ENCODE measurements around the gene ANKRD61. TPM values are rescaled to one million over a fixed set of nuclear protein-coding genes. Genes with fewer than 3 reads are reported as not detected.

The ANKRD61 gene
- total RNA-seq, 1 experiment from 2014 or later = 0.24 TPM

DNA sequence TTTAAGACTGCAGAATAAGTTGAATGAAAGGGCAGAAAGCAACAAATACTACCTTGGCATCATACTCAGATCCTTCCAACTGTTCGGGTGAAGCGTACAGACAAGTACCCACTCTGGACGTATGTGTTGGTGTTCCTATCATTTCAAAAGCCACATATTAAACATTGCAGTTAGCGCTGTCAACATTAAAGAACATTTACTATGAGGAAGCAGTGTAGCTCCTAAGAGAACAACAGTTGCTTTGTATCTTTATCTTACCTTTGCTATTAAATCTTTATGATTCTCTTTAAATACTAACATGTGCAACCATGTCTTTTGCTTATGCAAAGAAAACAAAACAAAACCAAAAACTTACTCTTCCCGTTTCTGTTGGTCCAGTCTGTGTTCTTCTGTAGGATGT, 2.6 kb upstream of the ANKRD61 start:
- TF ChIP-seq, protein P1, sequence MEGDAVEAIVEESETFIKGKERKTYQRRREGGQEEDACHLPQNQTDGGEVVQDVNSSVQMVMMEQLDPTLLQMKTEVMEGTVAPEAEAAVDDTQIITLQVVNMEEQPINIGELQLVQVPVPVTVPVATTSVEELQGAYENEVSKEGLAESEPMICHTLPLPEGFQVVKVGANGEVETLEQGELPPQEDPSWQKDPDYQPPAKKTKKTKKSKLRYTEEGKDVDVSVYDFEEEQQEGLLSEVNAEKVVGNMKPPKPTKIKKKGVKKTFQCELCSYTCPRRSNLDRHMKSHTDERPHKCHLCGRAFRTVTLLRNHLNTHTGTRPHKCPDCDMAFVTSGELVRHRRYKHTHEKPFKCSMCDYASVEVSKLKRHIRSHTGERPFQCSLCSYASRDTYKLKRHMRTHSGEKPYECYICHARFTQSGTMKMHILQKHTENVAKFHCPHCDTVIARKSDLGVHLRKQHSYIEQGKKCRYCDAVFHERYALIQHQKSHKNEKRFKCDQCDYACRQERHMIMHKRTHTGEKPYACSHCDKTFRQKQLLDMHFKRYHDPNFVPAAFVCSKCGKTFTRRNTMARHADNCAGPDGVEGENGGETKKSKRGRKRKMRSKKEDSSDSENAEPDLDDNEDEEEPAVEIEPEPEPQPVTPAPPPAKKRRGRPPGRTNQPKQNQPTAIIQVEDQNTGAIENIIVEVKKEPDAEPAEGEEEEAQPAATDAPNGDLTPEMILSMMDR (conservative IDR thresholded peaks at IDR 0.05) = no peak
- H3T11ph ChIP-seq (ENCODE audit: low read length) = no peak overlapping the region
- H3K4ac ChIP-seq (ENCODE audit: low read depth, low read length) = no peak overlapping the region
- Mint-ChIP-seq H3K4me1 (peaks cover 2 to 4% of the 10 kb centered on the region in 2 experiments; a peak in 1 of 4 replicates), H3K36me3 (ENCODE audit: insufficient read depth in 1 of 3, low read depth in 3 of 3) (peaks cover 38 to 93% (median 77%) of the 10 kb centered on the region in 3 experiments), H3K27ac (no peak overlapping the region), H3K27me3 (ENCODE audit: low read depth) (no peaks in the 10 kb centered on the region), H3K4me3 (no peak overlapping the region), H3K9me3 (no peaks in the 10 kb centered on the region)
- no peak overlapping the region for H3K4me2 ChIP-seq (ENCODE audit: insufficient read depth, insufficient read length, low read length)
- H3K79me1 ChIP-seq (ENCODE audit: insufficient read depth, low read depth, low read length, poor library complexity, severe bottlenecking) = no peaks in the 10 kb centered on the region
- H3K18ac ChIP-seq (ENCODE audit: insufficient read length, low read depth, low read length) = no peak overlapping the region
- H2BK15ac ChIP-seq (ENCODE audit: low read depth, low read length) = no peak overlapping the region
- H2BK20ac ChIP-seq (ENCODE audit: low read depth, low read length, poor library complexity, severe bottlenecking) = no peak overlapping the region
- no peak overlapping the region for H4K8ac ChIP-seq (replicated peaks; ENCODE audit: insufficient read length, low read depth, low read length)
- no peaks in the 10 kb centered on the region for H3K4me1 ChIP-seq (ENCODE audit: insufficient read depth, low read length)
- no peak overlapping the region for H3K9ac ChIP-seq (ENCODE audit: extremely low read depth, insufficient read length, low read length)
- no CpG with 5 or more reads among the region's 5 CpGs for WGBS (ENCODE audit: extremely low coverage, insufficient read length, low lambda C conversion rate)
- H2AFZ ChIP-seq (ENCODE audit: low read length) = no peak overlapping the region
- DNase-seq = no peak
- no peak overlapping the region for H3K14ac ChIP-seq (ENCODE audit: insufficient read depth, low read length)
- no peak overlapping the region for H3K56ac ChIP-seq (ENCODE audit: insufficient read length, low read depth, low read length)
- H2AK5ac ChIP-seq (ENCODE audit: insufficient read length, low read length) = no peak overlapping the region
- H2BK12ac ChIP-seq (ENCODE audit: insufficient read length, low read depth, low read length) = no peak overlapping the region
- no peaks in the 10 kb centered on the region for H3K9me3 ChIP-seq (ENCODE audit: control insufficient read depth, low read depth, low read length)
- no peak overlapping the region for H4K5ac ChIP-seq (ENCODE audit: insufficient read length, low read depth, low read length)
- H2BK5ac ChIP-seq (ENCODE audit: insufficient read length, low read length) = no peak overlapping the region
- no peak overlapping the region for H4K91ac ChIP-seq (ENCODE audit: insufficient read length, low read depth, low read length)
- H3K79me2 ChIP-seq (ENCODE audit: insufficient read depth, low read length) = 0 out of 2 replicates have a peak, but pooled peaks cover 2% of the 10 kb centered on the region
- no peaks in the 10 kb centered on the region for H3K23me2 ChIP-seq (ENCODE audit: insufficient read length, low read depth, low read length, poor library complexity, severe bottlenecking)
- H3K27me3 ChIP-seq (ENCODE audit: insufficient read depth, low read length) = no peaks in the 10 kb centered on the region
- no peak overlapping the region for H3K23ac ChIP-seq (ENCODE audit: insufficient read length, low read depth, low read length)
- no peaks in the 10 kb centered on the region for H4K20me1 ChIP-seq (ENCODE audit: control insufficient read depth, insufficient read depth, insufficient read length)
- no peak overlapping the region for H3K27ac ChIP-seq (ENCODE audit: insufficient read length, low read depth, low read length)
- no peak overlapping the region for H2BK120ac ChIP-seq (ENCODE audit: low read depth, low read length, poor library complexity, severe bottlenecking)

Measured in H9 (cell line).